Fibroblast of upper back skin (primary cell): ENCODE results near the gene ZIM2.

ENCODE experiments used
- DNase-seq: peaks from one replicate; pipeline ENCODE4 v3.0.0-alpha.2; 2013

The ZIM2 gene

DNA sequence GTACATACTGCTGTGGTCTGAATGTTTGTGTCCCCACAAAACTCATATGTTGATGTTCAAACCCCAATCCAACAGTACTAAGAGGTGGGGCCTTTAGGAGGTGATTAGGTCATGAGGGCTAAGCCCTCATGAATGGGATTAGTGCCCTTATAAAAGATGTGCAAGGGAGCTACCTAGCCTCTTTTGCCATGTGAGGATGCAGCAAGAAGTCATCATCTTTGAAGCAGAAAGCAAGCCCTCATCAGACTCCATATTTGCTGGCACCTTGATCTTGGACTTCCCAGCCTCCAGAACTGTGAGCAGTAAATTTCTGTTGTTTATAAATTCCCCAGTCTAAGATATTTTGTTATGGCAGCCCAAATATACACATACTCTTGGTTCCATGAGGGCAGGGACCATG, 33.9 kb downstream of the ZIM2 start:
- no peak for DNase-seq

DNA sequence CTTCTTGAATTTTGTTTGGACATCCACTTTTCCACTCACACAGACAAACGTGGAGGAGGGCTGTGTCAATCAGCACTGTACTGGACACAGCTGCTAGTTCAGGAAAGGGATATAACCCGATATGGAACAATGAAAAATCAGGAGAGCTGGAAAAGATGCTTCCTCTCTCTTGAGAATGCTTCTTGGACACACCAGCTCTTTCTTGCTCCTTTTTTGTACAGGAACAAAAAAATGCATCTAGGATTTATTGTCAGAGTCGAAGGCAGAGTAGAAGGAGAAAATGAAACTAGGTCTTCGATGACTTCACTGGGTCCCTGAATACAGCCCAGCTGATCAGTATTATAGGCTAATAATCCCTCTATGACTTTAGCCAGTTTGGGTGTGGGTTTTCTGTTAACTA, 62.2 kb downstream of the ZIM2 start:
- no peak for DNase-seq

DNA sequence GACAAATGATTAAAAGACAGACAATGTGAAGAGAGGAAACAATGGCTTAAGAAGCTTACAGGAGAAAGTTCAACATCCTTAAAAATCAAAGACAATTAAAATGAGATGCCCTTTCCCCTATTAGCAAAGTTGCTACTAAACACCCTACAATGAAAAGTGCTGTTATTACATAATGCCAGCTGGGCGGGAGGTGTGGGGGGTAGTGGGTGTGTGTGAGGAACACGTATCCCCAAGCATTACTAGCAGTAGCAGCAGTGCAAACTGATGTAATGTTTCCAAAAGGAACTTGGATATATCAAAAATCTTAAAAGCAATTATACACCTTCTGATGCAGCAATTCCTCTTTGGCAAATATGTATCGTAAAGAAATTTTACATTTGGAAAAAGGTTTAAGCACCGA, 70.9 kb downstream of the ZIM2 start:
- DNase-seq, result no peak

DNA sequence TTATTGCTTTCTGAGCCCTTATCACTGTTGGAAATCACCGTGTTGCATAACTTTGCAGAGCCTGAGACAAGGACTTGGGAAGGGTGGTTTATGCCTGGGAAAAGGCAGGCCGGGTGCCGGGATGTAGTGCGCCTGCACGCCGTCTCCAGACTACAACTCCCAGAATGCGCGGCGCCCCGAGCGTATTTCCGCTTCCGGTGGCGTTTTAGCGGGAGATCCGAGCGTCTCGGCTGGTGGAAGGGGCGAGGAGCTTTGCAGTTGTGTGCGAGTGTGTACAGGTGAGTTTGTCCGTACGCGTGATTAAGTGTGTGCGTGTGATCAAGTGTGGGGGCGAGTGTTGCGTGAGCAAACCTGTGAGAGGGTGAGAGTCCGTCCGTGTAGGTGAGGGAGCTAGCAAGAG, 75.4 kb downstream of the ZIM2 start:
- no peak for DNase-seq

DNA sequence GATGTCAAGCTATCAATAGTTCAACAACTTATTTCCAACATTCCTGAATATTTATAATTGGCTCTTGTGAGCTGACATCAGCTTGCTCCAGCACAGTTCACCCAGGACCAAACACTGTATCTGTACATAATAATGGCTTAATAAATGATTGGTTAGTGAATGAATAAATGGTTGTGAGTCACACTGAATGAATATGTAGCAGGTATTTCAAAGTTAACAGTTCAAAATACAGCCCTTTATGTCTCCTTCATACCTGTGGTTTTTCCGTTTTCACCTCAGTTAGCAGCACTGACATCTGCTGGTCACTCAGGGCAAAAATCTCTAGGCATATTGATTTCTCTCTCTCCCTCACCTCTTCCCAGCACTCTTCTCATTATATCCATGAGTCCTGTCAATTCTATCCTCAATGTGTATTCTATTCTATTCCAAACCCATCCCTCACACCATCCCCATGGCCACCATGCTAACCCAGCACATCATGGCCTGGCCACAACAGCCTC, 76.3 kb downstream of the ZIM2 start:
- DNase-seq, result no peak

DNA sequence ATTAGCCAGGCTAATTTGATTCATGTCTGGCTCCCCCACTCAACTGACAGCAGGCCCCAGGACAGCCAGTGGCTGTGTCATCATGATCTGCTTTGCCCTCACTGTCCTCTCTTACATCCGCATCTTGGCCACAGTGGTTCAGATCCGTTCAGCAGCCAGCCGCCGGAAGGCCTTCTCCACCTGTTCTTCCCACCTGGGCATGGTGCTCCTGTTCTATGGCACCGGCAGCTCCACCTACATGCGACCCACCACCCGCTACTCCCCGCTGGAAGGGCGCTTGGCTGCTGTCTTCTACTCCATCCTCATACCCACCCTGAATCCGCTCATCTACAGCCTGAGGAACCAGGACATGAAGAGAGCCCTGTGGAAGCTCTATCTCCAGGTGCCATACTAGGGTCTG, 79.7 kb downstream of the ZIM2 start:
- DNase-seq, result no peak

DNA sequence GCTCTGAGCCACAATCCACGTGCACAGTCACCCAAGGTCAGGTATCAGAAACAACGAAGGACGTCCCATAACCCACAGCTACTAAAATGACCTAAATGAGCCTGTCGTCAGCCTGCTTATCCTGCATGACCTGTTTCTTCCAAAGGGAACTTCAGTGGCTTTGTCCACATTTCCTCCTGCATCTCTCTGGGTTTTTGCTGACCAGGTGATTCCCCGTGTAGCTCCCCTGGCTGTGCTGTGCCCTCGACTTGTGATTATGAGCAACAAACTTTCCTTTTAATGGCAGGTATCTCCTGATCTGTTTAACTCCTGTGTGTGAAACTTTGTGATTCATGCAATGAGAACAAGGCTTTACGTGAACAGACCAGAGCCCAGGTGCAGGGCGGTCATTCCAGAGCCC, 81.0 kb downstream of the ZIM2 start:
- no peak for DNase-seq

DNA sequence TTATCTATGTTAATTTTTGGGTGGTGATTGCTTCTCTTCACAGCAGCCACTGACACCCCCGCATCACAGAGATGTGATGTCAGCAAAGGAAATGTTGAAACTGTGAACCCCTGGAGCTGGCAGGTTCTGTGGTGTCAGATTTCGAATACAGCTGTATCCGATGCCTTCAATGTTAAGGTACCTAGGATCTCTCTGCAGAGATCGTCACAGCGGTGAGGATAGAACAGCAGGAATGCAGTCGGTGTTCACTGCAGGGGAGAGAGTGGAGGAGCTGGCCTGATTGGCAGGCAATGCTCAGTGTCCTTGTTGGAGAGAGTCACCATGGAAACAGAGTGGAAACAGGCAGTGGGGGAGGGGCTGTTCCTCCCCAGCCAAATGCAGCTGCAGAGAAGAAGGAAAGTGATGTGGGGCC, 89.4 kb downstream of the ZIM2 start:
- DNase-seq, result no peak

DNA sequence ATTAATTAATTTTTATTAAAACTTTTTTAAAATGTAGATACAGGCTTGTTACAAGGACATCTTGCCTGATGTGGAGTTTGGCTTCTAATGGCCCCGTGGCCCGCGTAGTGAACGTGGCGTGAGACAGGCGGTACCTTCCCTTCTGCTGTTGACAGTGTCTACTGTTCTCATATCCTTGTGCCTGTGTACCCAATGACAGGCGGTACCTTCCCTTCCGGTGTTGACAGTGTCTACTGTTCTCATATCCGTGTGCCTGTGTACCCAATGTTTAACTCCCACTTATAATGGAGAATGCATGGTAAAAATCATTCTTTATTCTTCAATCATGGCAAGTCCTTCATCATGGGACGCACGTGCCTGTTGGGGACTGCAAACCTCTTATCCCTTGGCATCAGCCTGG, 89.9 kb downstream of the ZIM2 start:
- DNase-seq, result no peak

DNA sequence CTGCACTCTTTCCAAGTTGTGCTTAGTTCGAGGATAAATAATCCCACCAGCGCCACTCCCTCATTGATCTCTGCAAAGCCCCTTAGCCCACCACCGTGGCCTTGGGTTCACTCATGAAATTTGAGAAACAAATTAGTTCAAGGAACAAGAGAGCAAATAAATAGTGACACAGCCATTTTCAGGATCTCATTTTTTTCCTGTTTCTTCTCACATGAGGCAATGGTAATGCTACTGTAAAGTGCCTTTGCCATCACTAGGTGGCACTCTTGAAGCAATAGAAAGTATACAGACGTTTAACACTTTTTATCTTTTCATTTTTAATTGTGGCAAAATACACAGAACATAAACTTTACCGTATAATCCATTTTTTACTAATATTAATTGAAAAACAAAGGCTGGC, 92.1 kb downstream of the ZIM2 start:
- no peak for DNase-seq

DNA sequence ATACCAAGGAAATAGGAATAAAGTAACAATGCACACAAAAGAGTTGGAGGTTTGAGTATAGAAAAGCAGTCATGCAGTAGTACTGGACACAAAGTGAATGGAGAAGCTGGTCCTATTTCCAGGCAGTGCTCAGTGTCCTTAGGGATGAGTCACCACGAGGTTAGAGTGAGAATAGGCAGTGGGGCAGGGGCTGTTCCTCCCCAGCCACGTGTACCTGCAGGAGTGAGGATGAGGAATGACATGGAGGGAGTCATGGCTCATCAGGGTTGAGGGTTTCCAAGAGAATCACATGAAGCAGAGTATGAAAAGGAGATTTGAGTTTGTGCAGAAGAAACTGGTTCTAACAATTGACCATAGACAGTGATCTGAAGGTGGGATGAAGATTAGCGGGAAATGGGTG, 94.2 kb downstream of the ZIM2 start:
- no peak for DNase-seq

DNA sequence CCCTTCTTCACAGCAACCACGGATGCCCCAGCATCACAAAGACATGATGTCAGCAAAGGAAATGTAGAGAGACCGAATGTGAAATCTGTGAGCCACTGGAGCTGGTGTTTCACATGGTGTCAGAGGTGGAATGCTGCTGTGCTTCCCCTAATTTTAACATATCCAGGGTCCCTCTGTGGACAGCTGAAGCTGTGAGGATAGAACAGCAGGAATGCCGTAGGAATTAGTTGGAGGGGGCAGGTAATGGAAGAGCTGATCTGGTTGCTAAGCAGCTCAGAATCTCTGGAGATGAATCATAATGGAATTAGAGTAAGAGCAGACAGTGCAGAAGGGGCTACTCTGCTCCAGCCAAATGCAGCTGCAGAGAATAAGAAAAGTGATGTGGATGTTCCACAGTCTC, 100.0 kb downstream of the ZIM2 start:
- no peak for DNase-seq

DNA sequence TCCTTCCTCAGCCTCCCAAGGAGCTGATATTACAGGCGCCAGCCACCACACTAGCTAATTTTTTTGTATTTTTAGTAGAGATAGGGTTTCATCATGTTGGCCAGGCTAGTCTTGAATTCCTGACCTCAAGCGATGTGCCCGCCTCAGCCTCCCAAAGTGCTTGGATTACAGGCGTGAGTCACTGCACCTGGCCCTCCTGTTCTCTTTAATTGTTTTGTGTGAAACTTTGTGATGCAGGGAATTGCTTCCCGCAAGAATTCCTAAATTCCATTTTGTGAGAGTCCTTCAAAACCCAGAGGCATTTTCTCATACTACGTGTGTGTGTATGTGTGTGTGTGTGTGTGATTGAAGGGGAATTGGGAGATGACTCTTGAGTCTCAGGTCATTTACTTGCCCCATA, 104.0 kb downstream of the ZIM2 start:
- no peak for DNase-seq

DNA sequence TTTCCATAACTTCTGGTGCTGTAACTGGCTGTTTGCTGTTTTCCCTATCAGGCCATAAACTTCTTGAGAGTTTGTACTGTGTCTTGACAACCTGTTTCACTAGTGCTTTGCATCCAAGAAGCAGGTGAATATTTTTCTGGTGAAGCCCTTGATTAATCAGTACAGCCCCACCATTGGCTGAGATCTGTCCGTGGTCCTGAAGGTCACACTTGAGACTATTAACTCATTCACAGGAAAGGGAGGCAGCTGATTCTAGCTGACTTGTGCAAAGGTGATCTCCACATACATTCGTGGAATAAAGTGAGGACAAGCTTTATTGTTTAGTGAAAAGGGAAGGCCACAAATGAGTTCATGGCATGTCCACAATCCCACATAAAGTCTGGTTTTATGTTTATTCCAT, 107.5 kb downstream of the ZIM2 start:
- DNase-seq, result no peak

DNA sequence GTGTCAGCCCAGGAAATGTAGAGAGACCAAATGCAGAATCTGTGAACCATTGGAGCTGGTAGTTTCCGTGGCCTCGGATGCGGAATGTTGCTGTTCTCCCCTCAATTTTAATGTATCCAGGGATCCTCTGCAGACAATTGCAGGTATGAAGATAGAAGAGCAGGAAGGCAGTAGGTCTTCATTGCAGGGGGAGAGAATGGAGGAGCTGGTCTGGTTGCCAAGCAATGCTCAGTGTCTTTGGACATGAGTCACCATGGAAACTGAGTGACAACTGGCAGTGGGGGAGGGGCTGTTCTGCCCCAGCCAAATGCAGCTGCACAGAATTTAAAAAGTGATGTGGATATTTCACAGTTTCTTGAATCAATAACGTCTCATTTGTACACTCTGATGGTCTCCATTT, 112.8 kb downstream of the ZIM2 start:
- DNase-seq, result no peak

DNA sequence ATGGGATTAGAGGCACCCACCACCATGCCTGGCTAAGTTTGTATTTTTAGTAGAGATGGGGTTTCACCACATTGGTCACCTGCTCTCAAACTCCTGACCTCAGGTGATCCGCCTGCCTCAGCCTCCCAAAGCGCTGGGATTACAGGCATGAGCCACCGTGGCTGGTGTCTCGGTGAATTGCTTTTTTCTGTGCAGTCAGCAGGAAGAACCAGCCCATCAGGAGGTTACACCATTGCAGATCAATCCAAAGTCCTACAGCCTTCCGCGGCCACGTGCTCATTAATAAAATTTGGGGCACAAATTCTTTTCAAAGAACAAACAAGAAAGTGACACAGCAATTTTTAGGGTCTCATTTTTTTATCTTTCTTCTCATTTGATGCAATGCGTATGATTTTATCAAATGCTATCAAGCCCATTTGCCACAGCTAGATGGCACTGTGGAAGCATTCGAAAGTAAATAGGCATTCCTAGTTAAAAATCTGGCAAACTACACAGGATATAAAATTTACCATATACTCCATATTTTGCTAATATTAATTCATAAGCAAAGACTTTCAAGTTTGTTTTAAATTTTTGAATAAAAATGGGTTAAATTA, 114.6 kb downstream of the ZIM2 start:
- no peak for DNase-seq
